GM21360 (cell line): ENCODE measurements around the gene SPATA18.
"Not testable (repeated sequence)": the region's sequence is repeated elsewhere in the genome, so short reads cannot be mapped to it uniquely, and the experiment has no call there.

Experiments used
- ATAC-seq: cut with Tn5 transposase; IDR thresholded peaks from one replicate; pipeline ENCODE4 v1.9.1; 2021; ENCODE audit warnings: mild to moderate bottlenecking, moderate library complexity; ENCODE audit not compliant: unreplicated experiment

Gene SPATA18

GRCh38 chr4:52105276-52105675 is 54.2 kb downstream of the SPATA18 start:
- ATAC-seq, result no peak

- ATAC-seq, result no peak
Measured at GRCh38 chr4:52106191-52106590, 55.1 kb downstream of the SPATA18 start.

GRCh38 chr4:52106660-52107059 is 55.6 kb downstream of the SPATA18 start:
- no peak for ATAC-seq

DNA sequence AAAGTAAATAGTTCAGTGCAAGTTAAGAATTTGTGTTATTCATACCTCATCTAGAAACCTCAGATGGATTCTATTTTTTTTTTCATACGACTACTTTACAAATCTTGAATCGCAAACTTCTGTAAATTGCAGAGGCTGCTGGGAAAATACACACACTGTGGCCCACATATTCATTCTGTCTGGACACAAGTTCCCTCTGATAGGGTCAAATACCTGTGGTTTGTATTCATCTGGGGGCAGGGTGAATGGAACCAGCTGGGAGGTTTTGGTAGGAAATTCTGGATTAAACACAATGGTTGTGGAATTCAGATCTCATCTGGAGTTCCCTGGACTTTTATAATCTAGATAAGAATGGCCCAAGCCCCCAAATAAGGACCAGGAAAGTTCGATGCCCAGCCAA is 56.2 kb downstream of the SPATA18 start:
- ATAC-seq, result no peak

DNA sequence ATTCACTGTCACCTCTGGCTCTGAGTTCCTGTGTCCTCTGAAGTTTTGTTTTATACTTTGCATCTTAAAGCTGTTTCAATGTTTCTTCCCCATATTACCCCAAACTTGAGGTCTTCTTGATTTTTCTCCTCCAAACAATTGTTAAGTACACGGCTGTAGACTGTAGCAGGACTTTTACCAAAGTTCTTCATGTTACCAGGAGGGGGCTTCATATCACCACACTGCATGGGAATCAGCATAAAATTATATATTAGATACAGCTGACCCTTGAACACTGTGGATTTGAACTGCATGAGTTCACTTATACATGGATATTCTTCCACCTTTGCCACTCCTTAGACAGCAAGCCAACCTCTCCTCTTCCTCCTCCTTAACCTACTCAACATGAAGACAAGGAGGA is 56.6 kb downstream of the SPATA18 start:
- no peak for ATAC-seq

DNA sequence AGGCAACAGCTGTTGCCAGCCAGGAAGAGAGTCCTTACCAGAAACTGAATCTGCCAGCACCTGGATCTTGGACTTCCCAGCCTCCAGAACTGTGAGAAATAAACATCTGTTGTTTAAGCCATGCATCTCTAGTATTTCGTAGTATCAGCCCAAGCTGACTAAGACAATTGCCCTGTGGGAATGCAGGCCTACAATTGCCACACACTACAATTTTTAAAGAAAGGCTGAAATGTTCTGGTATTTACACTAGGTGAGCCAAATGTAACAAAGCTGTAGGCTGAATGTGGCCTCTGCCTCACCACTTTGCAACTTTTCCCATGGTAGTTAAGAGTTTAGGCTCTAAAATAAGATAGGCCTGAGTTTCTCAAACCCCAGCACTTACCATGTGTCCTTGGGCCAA is 59.1 kb downstream of the SPATA18 start:
- no peak for ATAC-seq

- ATAC-seq, result no peak
Measured at GRCh38 chr4:52111995-52112394, 60.9 kb downstream of the SPATA18 start.

DNA sequence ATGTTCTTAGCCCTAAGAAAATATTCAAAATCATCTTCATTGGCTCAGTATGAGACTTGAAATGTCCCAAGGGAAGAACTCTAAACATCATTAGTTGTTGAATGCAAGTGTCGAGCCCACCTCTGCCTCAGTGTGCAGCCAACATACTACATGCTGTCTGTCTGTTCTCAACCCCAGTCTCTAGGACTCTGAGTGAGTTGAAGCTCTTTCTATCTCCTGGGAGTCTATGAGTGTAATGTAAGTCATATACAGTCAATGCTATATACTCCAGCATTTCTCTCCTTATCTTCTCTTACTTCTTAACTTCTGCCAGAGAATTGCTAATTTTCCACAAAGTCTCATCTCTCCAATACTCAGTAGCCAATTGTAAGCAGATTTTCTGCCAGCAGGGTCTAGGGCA is 61.3 kb downstream of the SPATA18 start:
- no peak for ATAC-seq

DNA sequence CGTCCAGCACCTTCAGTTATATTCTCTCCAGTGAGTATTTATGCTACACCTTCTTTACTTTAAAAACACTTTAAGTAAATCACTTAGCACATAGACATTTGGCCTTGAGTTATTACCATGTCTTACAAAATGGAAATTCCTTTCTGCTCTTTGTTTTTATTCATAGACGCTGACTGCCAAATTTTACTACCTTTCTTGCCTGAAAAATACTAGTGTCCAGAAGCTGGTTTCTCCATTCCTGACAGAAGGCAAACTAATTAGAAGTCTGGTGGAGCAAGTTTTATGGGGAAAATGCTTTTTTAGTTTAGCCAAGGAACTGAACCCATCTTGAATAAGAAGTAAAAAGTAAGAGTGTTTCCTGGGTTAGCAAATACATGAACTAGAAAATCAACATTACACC is 65.5 kb downstream of the SPATA18 start:
- no peak for ATAC-seq

GRCh38 chr4:52126226-52126625 is 75.1 kb downstream of the SPATA18 start:
- no peak for ATAC-seq

DNA sequence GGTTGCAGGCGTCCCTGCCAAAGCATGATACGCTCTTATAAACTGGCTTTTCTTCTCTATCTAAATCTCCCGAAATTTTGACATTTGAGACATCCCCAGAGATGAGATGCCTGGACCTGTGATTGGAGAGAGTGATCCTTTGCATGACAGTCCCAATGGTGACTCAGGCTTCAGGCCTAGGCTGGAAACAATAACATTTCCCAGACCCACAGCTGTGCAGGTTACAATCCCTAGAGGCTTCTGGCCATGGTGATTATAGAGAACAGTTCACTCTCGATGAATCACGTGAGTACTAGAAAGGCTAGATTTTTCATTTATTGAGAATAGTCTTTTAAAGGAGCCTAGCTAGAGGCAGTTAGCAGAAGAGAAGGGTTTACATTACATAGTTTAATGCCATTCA is 75.9 kb downstream of the SPATA18 start:
- no peak for ATAC-seq

- no peak for ATAC-seq
Measured at GRCh38 chr4:52135171-52135570, 84.1 kb downstream of the SPATA18 start.

GRCh38 chr4:52137152-52137551 is 86.0 kb downstream of the SPATA18 start:
- not testable (repeated sequence) for ATAC-seq

DNA sequence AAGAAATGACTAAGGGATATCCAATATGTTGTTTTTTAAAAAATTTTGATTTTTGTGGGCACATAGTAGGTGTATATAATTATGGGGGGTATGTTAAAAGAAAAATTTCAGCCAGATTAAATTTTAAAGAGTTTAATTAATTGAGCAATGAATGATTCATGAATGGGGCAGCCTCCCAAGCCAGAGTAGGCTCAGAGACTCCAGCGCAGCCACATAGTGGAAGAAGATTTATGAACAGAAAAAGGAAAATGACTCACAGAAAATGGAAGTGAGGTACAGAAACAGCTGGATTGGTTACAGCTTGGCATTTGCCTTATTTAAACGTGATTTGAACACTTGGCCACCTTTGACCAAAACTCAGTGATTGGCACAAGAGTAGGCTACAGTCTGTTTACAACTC is 91.7 kb downstream of the SPATA18 start:
- ATAC-seq, result no peak

- no peak for ATAC-seq
Measured at GRCh38 chr4:52143815-52144214, 92.7 kb downstream of the SPATA18 start.

DNA sequence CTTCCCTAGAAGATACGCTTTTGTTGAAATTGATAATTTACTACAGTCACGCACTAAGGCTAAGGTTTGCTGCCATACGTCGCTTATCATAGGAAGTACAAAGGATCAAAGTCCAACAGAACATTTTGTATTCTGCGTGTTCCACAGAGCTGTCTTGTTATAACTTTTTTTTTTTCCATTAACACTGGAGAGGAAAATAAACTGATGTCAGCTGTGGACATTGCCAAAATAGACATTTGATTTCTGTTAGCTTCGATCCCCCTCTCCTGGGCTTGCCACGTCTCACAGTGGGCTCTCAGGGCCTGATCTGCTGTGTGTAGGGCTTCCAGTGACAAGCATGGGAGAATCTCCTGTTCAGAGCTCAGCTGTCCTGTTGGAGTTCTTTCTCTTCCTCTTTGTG is 93.3 kb downstream of the SPATA18 start:
- no peak for ATAC-seq
